DND-41 (cell line): Measurements from ENCODE around the gene MACROD2.

ENCODE experiments used
- CTCF ChIP-seq: IDR thresholded peaks from 2 replicates; pipeline ENCODE4 v1.5.1; 2012; ENCODE audit warnings: borderline replicate concordance, low read length, moderate library complexity, mild to moderate bottlenecking; ENCODE audit not compliant: poor library complexity, severe bottlenecking; ENCODE audit errors: extremely low read depth
- EZH2 ChIP-seq: IDR thresholded peaks from 3 replicates; pipeline ENCODE4 v1.6.1; 2012; ENCODE audit warnings: borderline replicate concordance, low read depth, mild to moderate bottlenecking, moderate library complexity, low read length, inconsistent platforms; ENCODE audit not compliant: severe bottlenecking

GRCh38 chr20:15406072-15406471 lies 1410.8 kb downstream of the MACROD2 start:
- TF ChIP-seq CTCF (no peak), EZH2 (no peak)
